PC-9 (cell line): ENCODE results near the gene CTBP2.

Experiments
- EZH2 ChIP-seq: fragments of 200-600 bp; sonication (generic); IDR thresholded peaks from 2 replicates; pipeline ENCODE4 v1.8.0; 2017; ENCODE audit warnings: antibody characterized with exemption, low read depth
- TF ChIP-seq, protein P1 (sequence below): fragments of 200-600 bp; sonication (generic); conservative IDR thresholded peaks from 2 replicates; pipeline ENCODE4 v1.6.1; 2017; ENCODE audit warnings: mixed run types, antibody characterized with exemption, mild to moderate bottlenecking, moderate library complexity

DNA sequence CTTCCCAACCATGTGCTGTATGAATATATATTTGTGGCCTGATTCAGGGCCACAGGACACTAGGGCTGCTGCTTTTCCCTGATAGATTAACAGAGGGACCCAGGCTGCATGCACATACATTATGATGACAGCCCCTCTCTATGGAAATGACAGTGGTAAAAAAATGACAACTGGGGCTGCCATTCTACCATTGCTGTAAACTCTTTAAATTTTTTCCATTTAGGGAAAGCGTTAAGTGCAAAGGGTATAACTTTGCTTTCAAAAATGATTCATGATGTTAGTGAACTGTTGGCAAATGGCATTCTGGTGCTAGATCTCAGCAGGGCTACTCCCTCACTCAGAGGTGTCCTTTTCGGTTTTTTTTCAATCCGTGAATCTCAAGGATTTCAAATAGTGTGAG is 4.2 kb downstream of the CTBP2 start:
- TF ChIP-seq, protein P1, sequence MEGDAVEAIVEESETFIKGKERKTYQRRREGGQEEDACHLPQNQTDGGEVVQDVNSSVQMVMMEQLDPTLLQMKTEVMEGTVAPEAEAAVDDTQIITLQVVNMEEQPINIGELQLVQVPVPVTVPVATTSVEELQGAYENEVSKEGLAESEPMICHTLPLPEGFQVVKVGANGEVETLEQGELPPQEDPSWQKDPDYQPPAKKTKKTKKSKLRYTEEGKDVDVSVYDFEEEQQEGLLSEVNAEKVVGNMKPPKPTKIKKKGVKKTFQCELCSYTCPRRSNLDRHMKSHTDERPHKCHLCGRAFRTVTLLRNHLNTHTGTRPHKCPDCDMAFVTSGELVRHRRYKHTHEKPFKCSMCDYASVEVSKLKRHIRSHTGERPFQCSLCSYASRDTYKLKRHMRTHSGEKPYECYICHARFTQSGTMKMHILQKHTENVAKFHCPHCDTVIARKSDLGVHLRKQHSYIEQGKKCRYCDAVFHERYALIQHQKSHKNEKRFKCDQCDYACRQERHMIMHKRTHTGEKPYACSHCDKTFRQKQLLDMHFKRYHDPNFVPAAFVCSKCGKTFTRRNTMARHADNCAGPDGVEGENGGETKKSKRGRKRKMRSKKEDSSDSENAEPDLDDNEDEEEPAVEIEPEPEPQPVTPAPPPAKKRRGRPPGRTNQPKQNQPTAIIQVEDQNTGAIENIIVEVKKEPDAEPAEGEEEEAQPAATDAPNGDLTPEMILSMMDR = no peak
- no peak for TF ChIP-seq EZH2
